Left kidney (tissue), 8 donors: ENCODE measurements around the gene C1orf52. TPM values are rescaled to one million over a fixed set of nuclear protein-coding genes. Genes with fewer than 3 reads are reported as not detected.

Experiments
- DNase-seq: peaks from one replicate; pipeline ENCODE4 v3.0.0-alpha.2; 2013
- long read RNA-seq, 8 donors: transcript quantifications; one replicate each; lab custom pipeline, GENCODE V29; 2026
- polyA plus RNA-seq: library from polyadenylated mRNA; unstranded; fragments of 120-200 nt; gene quantifications from one replicate; pipeline ENCODE4 v1.2.1, GENCODE V29; 2013; ENCODE audit not compliant: insufficient read length

Gene C1orf52
- polyA plus RNA-seq, result 43.1 TPM
- long read RNA-seq, donor 1, transcript C1orf52-203 (3 exons, 1,219 nt), result major isoform, 20 of 39 reads
- long read RNA-seq, donor 1, transcript C1orf52-201 (4 exons, 3,391 nt), result minor isoform, 13 of 39 reads
- long read RNA-seq, donor 1, partial matches to known transcripts, result 6 of 39 reads
- long read RNA-seq, donor 1, other reads (novel, unspliced or antisense), result 0 of 39 reads
- long read RNA-seq, donor 2, transcript C1orf52-203 (3 exons, 1,219 nt), result minor isoform, 8 of 21 reads
- long read RNA-seq, donor 2, transcript C1orf52-201 (4 exons, 3,391 nt), result major isoform, 13 of 21 reads
- long read RNA-seq, donor 2, partial matches to known transcripts, result 0 of 21 reads
- long read RNA-seq, donor 2, other reads (novel, unspliced or antisense), result 0 of 21 reads
- long read RNA-seq, donor 3, transcript C1orf52-201 (4 exons, 3,391 nt), result major isoform, 10 of 68 reads
- long read RNA-seq, donor 3, transcript C1orf52-203 (3 exons, 1,219 nt), result major isoform, 10 of 68 reads
- long read RNA-seq, donor 3, partial matches to known transcripts, result 48 of 68 reads
- long read RNA-seq, donor 3, other reads (novel, unspliced or antisense), result 0 of 68 reads
- long read RNA-seq, donor 4, partial matches to known transcripts, result 6 of 8 reads
- long read RNA-seq, donor 4, other reads (novel, unspliced or antisense), result 0 of 8 reads
- long read RNA-seq, donor 5, transcript C1orf52-203 (3 exons, 1,219 nt), result minor isoform, 16 of 64 reads
- long read RNA-seq, donor 5, transcript C1orf52-201 (4 exons, 3,391 nt), result major isoform, 32 of 64 reads
- long read RNA-seq, donor 5, partial matches to known transcripts, result 16 of 64 reads
- long read RNA-seq, donor 5, other reads (novel, unspliced or antisense), result 0 of 64 reads
- long read RNA-seq, donor 6, transcript C1orf52-201 (4 exons, 3,391 nt), result major isoform, 16 of 35 reads
- long read RNA-seq, donor 6, partial matches to known transcripts, result 16 of 35 reads
- long read RNA-seq, donor 6, other reads (novel, unspliced or antisense), result 0 of 35 reads
- long read RNA-seq, donor 7, transcript C1orf52-201 (4 exons, 3,391 nt), result major isoform, 24 of 61 reads
- long read RNA-seq, donor 7, transcript C1orf52-203 (3 exons, 1,219 nt), result minor isoform, 16 of 61 reads
- long read RNA-seq, donor 7, partial matches to known transcripts, result 21 of 61 reads
- long read RNA-seq, donor 7, other reads (novel, unspliced or antisense), result 0 of 61 reads
- long read RNA-seq, donor 8, transcript C1orf52-201 (4 exons, 3,391 nt), result major isoform, 7 of 16 reads
- long read RNA-seq, donor 8, partial matches to known transcripts, result 8 of 16 reads
- long read RNA-seq, donor 8, other reads (novel, unspliced or antisense), result 0 of 16 reads

DNA sequence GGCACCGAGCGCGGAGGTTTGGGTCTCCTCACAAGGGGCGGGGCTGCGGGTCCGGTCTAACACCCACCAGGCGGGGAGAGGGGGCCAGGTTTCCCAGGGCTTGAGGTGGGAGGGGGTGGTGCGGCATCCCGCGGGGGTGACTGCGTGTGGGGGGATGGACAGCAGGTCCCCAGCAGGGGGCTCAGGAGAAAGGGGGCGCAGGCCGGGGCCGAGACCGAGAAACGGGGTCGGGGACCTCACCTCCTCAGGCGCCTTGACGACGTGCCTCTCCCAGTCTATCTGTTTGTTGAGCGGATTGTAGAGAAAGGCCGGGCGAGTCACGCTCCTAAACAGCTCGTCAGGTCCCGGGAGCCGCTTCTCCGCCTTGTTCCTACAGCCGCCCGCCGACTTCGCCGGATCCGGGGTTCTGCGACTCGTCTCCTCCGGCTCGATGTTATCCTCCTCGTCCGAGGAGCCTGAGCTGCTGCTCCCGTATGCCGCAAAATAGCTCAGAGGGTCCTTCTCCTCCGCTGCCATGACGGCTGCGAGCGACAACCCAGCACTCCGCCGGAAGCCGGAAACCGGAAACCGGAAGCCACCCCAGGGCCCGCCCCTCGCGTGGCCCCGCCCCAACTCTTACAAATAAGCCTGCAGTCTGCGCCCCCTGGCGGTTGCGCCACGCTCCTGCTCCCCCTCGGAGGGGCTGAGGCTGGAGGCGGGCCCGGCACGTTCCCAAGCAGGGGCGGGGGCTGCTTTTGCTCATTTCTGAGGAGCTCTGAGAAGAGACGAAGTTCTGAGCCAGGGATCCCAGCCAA, at the start of gene C1orf52:
TSS of gene C1orf52 (minus strand) at position 545 of the 794 bp plus-strand sequence. CDS start at position 516, 29 bp downstream.
- DNase-seq, result peak; percentile 94

DNA sequence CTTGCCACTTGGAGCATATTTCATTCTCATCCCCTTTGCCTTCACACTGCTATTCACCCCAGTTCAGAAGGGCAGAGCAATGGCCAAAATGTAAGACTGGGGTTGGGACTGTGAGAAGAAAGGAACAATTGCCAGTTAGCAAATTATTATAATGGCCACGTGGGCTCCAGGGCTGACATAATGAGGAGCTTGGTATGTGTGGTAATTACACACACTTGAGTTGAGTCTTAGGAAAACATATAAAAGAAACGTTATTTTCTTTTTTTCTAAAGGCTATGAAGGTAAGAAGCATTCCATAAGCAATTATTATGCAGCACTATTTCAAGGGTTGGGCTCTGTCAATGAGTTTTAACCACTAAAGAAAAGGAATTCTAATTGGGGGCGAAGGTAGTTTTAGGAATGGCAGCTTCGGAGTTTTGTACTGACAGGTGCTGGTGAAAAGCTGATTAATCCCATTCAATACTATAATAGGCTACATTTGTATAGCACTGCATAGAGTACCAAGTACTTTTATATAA, 49.4 kb upstream of the C1orf52 start:
- no peak for DNase-seq

DNA sequence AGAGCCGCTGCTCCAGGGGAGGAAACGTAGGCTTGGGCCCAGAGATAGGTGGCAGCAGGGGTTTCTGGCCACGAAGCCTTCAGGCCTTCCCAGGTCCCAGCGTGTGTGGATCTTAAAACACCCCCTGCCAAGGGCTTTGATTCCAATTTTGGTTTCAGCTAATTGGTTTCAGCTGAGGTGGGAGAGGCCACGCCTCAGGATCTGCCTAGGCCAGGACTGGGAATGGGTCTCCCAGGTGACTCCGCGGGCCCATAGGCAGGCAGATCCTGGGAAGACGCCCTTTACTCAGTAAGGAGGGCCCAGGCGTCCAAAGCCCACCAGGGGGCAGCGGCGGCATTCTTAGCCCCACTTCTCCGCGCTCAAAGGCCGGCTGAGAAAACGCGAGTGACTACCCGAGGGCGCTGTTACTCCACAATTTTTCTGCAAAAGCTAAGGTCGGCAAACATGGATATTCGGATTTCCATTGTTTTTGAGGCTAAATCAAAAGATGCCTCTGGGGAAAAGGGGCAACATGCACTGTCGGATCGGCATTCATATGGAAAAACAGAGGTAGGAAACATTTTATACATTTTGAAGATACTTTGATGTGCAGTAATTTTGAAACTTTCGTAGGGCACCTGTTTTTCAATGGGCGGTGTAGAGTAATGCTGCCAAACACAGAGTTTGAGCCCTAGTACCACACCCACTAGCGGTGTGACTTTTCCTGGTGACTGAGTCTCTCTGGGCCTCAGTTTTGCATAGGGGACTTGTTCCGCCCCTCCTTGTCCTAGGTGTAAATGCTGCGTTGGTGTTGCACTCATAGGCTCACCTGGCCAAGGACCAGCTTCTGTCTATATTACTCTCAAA, 48.7 kb upstream of the C1orf52 start:
- peak; percentile 89 for DNase-seq

DNA sequence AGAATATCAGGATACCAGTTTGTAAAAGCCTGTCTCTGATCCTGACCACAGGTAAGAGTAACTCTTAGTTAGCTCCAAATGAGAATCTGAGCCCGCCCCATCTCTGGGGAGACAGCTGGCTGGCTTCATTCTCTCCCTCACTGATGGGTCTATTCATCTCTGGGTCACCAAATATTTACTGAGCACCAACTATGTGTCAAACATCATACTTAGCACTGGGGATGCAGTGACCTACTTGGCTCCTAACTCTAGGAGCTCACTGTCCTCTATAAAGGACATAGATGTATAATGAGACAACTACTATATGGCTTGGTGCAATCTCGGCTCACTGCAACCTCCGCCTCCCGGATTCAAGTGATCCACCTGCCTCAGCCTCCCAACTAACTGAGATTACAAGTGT, 46.8 kb upstream of the C1orf52 start:
- DNase-seq, result no peak

DNA sequence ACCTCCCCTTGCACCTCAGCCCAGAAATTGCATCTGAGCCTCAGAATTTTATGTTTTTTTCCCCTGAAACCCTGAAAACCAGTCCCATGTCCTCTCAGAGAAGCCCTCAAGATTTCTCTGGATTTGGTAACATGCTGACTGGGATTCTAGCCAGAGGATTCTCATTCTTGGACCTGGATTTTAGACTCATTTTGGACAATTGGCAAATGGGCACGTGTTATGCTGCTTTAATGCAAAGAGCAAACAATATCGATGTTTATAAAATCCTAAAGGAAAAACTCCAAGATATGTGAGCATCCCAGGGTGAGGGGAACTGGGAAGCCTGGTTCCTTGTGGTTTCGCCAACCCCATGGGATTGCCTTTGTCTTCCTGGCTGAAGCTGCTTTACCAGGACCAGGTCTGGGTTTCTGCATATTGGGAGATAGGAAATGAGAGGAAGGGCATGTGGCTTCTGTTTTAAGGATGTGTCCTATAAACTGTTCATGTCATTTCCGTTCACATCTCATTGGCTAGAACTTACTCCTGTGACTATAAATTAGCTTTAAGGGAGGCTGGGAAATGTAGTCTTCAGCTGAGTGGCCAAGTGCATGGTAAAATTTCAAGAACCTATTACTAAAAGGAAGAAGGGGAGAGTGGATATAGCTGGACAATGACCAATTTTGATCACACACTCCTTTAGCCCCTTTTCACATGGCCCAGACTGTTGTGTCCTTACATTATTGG, 44.1 kb upstream of the C1orf52 start:
- no peak for DNase-seq

DNA sequence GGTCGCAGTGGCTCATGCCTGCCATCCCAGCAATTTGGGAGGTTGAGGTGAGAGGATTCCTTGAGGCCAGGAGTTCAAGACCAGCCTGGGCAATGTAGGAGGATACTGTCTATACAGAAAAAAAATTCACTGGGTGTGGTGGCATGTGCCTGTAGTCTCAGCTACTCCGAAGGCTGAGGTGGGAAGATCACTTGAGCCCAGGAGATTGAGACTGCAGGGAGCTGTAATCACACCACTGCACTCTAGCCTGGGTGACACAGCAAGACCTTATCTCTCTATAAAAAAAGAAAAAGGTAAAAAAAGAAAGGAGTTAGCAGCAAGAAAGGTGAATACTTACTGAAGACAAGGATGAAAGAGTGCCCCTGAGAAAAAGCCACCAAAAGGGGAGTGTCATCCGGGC, 40.7 kb upstream of the C1orf52 start:
- DNase-seq, result no peak

DNA sequence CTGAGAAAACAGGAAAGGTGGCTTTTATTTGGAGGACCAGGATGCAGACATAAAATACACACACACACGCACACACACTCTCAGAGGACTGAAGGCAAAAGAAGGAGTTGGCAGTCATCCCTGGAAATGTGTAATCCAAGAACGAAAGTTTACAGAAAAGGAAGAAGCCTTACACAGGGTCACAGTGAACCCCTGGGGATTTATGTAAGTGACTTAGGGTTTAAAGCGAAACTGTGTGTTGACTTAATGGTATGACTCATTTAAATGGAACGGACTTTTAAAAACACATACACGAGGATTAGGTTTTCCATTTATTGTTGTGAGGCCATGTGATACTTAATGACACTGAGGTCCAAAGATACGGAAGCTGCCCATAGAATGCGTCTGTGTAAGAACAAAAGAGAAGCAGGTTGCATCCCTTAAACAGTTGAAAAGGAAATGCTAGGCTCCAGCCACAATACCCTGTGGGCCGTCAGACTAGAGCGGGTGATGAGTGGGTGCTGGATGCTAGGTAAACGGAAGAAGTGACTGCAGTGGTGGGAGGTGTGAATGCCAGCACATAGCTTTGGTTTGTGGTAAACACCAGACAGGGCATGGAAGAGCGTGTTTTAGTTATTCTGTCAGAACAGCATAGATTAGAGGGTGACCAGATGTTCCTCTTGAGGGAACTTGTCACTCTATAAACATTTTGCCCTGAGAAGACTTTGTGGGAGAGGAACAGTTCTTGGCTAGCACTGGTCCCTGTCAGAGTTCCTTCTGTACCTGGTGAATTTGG, 38.6 kb upstream of the C1orf52 start:
- peak; percentile 76 for DNase-seq

DNA sequence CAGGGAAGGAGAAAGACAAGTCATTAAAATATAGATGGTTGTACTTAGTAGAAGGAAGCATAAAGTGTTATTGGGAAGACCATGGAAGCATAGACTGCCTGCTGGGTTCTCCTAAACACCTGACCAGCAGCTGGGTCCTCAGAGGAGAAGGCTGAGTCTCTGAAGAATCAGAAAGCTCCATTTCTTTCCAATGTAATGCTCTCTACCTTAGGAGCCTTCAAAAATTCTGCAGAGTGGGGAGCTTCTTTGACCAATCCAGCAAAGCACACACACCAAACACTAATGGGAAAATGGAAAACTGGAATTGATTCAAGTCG, 38.0 kb upstream of the C1orf52 start:
- no peak for DNase-seq

DNA sequence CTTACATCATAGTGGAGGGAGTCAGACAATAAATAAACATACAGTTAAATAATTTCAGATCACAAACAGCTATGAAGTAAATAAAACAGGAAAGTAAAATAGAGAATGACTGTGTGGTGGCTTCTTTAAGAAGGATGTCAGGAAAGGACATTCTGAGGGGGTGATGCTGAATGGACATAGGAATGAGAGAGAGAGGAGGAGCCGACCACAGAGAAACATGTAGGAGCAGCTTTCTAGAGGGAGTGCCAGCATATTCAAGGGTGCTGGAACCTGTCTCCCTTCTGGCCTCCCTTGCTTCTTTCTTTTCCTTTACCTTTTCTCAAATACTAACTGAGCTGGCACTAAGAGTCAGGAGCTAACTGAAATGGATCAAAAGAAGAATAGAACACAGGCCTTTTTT, 37.5 kb upstream of the C1orf52 start:
- no peak for DNase-seq

DNA sequence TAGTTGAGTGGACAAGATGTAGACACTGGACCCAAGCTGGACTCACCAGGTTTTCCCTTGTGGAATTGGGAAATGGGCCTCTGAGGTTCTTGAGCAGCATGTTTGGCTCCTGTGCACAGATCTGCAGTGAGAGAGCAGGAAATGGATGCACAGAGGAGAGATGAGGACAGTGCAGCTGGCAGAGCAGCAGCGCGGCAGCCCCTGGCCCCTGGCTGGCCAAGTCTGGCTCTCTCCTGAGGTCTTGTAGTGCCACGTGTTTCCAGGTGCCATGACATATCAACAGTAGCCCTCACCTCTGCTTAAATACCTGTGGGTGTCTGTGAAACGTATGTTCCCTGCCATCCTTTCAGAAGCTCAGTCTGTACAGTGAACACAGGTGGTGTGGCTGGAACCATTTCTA, 36.2 kb upstream of the C1orf52 start:
- DNase-seq, result no peak

DNA sequence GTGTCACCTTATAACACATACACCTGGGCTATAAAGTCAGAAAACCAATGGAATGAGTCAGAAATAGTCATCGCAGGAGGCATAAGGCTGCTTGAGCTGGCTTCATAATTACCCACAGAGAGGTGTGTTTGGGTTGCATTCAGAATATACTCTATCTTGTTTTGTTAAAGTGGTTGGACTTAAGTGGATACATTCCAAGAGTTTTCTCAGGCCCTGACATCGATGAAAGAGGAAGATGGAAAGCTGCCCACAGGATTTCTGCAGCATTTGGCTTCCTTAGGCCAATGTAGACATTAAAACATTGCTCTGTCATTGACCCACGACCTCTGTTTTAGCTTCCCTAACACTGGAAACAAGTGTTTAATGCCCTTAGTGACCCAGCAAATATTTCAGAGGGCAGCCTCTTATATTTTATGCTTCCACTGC, 35.6 kb upstream of the C1orf52 start:
- no peak for DNase-seq

DNA sequence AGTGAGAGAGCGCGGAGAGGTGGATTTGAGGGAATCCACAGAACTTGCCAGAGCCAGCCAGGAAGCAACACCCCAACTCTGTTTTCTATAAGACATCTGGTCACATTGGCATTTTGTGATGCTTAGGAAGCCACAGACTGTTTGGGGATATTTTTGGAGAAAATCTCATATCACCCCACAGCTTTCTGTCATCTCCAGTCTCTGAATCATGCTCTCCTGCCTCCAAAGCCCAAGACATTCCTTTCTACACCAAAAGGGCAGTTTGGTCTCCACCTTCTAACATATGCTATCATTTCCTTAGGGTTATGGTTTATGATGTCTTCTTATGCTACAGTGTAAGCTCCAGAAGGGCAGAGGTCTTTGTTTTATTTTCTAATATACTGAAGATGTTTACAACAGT, 31.4 kb upstream of the C1orf52 start:
- no peak for DNase-seq

DNA sequence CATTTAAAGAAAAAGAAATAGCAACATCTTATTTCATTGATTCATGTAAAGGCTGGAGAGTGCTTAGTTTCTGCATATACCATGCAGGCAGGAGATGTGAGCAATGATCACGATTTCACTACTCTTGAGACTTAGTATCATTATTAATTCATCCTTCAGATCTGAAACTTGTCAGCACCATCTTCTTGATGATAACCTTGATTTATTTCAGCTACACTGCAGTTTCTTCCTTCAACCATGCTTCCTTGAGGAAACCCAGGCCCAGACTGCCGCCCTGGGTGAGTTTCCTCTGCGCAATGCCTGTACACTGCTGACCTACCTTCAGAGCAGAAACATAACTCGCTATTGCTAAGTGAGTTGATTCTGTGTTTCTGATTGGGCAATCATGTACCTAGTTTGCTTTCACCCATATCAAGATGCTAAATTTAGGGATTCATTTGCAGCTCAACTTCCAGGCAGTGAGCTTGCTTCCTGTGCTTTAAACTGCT, 30.4 kb upstream of the C1orf52 start:
- DNase-seq, result no peak

DNA sequence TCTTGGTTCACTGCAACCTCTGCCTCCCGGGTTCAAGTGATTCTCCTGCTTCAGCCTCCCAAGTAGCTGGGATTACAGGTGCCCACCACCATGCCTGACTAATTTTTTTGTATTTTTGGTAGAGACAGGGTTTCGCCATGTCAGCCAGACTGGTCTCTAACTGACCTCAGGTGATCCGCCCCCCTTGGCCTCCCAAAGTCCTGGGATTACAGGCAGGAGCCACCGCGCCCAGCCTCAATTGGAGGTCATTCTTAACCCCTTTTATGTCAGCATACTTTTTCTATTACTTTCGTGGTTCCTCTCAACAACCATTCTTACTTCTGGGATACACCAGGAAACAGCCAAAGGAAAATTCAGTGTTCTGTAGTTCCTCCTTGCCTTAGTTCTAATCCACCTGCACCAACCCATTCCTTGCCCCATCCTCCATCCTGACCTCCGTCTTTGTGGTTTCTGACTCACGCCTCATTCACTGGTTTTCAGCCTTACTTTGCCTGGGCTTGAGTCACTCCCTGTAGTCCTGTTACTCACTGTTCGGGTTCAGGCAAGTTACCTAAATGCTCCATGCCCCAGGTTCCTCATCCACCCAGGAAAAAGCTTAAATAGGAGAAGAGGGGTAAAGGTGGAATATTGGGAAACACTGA, 29.9 kb upstream of the C1orf52 start:
- DNase-seq, result no peak

DNA sequence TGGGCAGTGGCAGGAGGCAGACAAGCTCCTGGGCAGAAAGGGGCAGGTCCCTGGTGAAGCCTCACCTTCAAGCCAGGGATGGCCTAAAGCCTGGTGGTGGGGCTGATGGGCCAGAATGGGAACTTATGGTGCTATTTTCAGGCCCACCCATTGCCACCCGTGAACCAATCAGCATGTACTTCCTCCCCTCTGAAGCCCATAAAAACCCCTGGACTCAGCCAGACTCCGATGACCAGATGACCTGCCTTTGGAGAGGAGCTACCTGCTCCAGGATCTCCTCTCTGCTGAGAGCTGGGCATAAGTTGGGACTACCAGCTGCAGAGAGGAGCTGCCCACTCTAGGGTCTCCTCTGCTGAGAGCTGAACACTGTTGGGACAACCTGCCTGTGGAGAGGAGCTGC, 24.7 kb upstream of the C1orf52 start:
- no peak for DNase-seq

DNA sequence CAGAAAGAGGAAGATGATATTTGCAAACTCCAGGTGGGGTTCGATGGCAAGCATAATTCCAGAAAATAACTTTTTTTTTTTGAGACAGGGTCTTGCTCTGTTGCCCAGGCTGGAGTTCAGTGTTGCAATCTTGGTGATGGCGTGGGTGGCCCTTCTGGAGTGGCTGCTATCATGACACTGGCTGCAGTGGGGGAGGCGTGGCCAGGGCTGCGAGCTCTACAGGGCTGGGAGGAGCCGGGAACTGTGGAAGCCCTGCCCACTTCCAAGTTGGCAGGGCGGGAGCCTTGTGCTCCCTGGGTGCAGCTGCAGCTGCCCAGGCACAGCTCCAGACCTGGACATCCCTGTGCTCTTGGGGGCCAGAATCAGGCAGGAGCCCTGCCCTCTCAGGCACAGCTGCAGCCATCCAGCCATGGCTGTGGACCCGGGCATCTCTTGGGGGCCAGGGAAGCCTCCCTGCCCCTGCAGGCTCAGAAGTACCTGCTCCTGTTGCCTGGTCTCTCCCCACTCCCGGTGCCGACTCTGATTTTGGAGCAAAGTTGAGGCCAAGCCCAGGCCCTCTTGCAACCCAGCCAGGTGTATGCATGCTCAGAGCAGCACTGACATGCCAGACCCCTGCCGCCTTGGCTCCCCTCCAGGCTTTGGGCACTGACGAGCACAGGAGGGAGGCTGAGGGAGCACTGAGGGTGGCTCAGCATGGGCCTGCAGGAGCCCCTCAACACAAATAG, 24.2 kb upstream of the C1orf52 start:
- DNase-seq, result no peak

DNA sequence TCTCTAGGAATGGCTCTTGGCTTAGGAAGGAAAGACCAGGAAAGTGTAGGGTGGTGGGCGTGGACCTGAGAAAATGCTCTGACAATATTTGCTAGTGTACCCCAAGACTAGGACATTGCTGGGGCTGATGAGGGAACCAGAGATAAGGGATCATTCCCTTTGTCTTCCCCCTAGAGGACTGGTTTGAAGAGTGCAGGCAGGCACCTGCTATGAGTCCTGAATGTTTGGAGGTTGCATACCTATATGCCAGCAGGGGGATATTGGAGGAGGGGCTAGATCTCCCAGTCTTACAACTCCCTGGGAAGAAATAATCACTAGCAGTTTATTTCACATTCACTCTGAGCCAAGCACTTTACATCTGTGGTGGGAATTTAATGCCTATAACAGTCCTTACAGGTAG, 23.0 kb upstream of the C1orf52 start:
- DNase-seq, result no peak
